Measurements from ENCODE around the gene ADGRG6. TPM values are rescaled to one million over a fixed set of nuclear protein-coding genes. Genes with fewer than 3 reads are reported as not detected.

ADGRG6 gene
- total and polyA plus RNA-seq, 2 of the 8 experiments (the other 6 are each of a cell fraction or from before 2014, with no cell fraction given), result 1.1 to 6.2 TPM

DNA sequence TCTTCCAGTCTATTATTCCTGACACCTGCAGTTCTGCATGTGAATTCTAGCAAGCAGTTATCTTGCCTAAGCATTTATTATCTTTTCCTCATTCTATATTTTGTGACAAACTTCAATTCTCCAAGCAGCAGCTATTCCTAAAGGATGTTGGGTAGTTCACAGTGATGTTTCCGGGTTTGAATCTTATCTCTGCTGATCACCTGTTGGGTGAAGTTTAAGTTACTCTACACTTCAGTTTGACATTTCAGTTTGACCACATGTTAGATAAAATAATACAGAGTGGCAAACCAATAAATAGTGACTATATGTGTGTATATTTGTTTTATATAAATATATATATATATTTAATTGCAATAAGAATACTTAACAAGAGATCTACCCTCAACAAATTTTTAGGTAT, 168.6 kb downstream of the ADGRG6 start:
- WGBS, 2 experiments (ENCODE audit: extremely low coverage in 1 of 2, insufficient coverage in 1 of 2, insufficient read length in 1 of 2, insufficient replicate concordance in 2 of 2, low coverage in 1 of 2, low lambda C conversion rate in 2 of 2, missing lambda C conversion rate in 1 of 2), result 100% methylated on average over 1 of the region's 1 CpG; no CpG with 5 or more reads in 1 of the 2 experiments
- Histone ChIP-seq H4K20me1 (replicated peaks in 1 of 2; ENCODE audit: control insufficient read depth in 1 of 2, insufficient read depth in 2 of 2, low read length in 2 of 2) (no peaks in the 10 kb centered on the region), H3K18ac (ENCODE audit: extremely low read depth, low read length) (no peak overlapping the region)

More for the DNA sequence above, 168.6 kb downstream of the ADGRG6 start:
- Histone ChIP-seq H3K27ac (ENCODE audit: low read depth, low read length) (no peak overlapping the region), H3K27me3 (replicated peaks in 1 of 4; ENCODE audit: control insufficient read depth in 3 of 4, extremely low read depth in 1 of 4, insufficient read depth in 3 of 4, low read length in 3 of 4) (no peaks in the 10 kb centered on the region), H3K4ac (replicated peaks; ENCODE audit: insufficient read length, low read depth, low read length) (no peak overlapping the region), H3K4me1 (replicated peaks in 1 of 4; ENCODE audit: control insufficient read depth in 3 of 4, insufficient read depth in 4 of 4, low read length in 3 of 4) (no peaks in the 10 kb centered on the region), H2BK120ac (replicated peaks; ENCODE audit: low read depth, low read length) (no peak overlapping the region), H3K4me2 (ENCODE audit: insufficient read depth in 1 of 2, low read depth in 2 of 2, low read length in 2 of 2) (no peak overlapping the region), H3K56ac (replicated peaks; ENCODE audit: insufficient read length, low read depth, low read length) (no peak overlapping the region), H2BK15ac (ENCODE audit: low read length) (no peak overlapping the region), H3K79me1 (ENCODE audit: low read depth, low read length) (no peaks in the 10 kb centered on the region), H4K5ac (ENCODE audit: insufficient read length, low read depth, low read length) (no peak overlapping the region), H3K9me3 (ENCODE audit: insufficient read depth in 2 of 2, low read depth in 1 of 2, low read length in 1 of 2) (no peaks in the 10 kb centered on the region), H3K23me2 (ENCODE audit: low read depth, low read length) (no peaks in the 10 kb centered on the region), H4K91ac (replicated peaks; ENCODE audit: insufficient read length, low read length) (no peak overlapping the region), H2BK5ac (ENCODE audit: low read depth, low read length) (no peak overlapping the region), H4K8ac (ENCODE audit: extremely low read depth, insufficient read depth, low read length) (no peak overlapping the region), H2BK12ac (ENCODE audit: low read depth, low read length) (no peak overlapping the region), H3K9ac (replicated peaks in 1 of 4; ENCODE audit: extremely low read depth in 1 of 4, low read depth in 3 of 4, low read length in 3 of 4) (no peak overlapping the region), H2BK20ac (ENCODE audit: low read length) (no peak overlapping the region), H2AK5ac (ENCODE audit: low read depth, low read length) (no peak overlapping the region), H3K23ac (ENCODE audit: insufficient read length) (no peak overlapping the region), H3K36me3 (ENCODE audit: control insufficient read depth in 2 of 4, insufficient read depth in 4 of 4, low read length in 3 of 4) (no peaks in the 10 kb centered on the region), H2AFZ (ENCODE audit: low read length) (no peak overlapping the region), H3K4me3 (ENCODE audit: extremely low read depth in 1 of 4, insufficient read depth in 2 of 4, low read depth in 3 of 4, low read length in 4 of 4) (no peak overlapping the region), H3K14ac (ENCODE audit: insufficient read length) (no peak overlapping the region), H3K79me2 (ENCODE audit: control insufficient read depth in 1 of 2, insufficient read depth in 2 of 2, low read length in 2 of 2) (no peaks in the 10 kb centered on the region)
- POLR2A ChIA-PET (ENCODE audit: partially characterized antibody), result no interaction called here
- DNase-seq (ENCODE audit: low read depth in 1 of 2, low spot score in 2 of 2), result no peak
- no peak for FAIRE-seq
- CTCF ChIA-PET (ENCODE audit: partially characterized antibody), result interaction anchor here (0.6 to 1.2 kb wide), 3 partner anchors 93 to 225 kb away, joined by 3 read pairs; no protein-coding TSS in a partner anchor

Data from H1 (cell line).